Adrenal gland (tissue), 12 donors: Measurements from ENCODE around the gene OR1M1. TPM values are rescaled to one million over a fixed set of nuclear protein-coding genes. Genes with fewer than 3 reads are reported as not detected.

Experiments used
- DNase-seq, 7 donors: peaks; one replicate each; pipeline ENCODE4 v3.0.0-alpha.2; 2019 to 2020
- H3K27ac ChIP-seq, 5 donors: fragments of 200-600 bp; sonication (generic) in 4 of 5; 1 replicate in 3 of 5; 2 replicates in 2 of 5; pipeline versions ENCODE4 v1.5.1 to v1.8.0; 2016 to 2020; ENCODE audit warnings: mild to moderate bottlenecking in 1 of 5
- H3K27me3 ChIP-seq: fragments of 200-600 bp; 2 replicates; pipeline ENCODE4 v1.8.0; 2021
- H3K36me3 ChIP-seq, 2 donors: fragments of 200-600 bp; replicated peaks in 1 of 2; 1 replicate in 1 of 2; 2 replicates in 1 of 2; pipeline versions ENCODE4 v1.5.1 to v1.8.0; 2018 to 2022
- H3K4me1 ChIP-seq, 2 donors: fragments of 200-600 bp; replicated peaks in 1 of 2; 1 replicate in 1 of 2; 2 replicates in 1 of 2; pipeline versions ENCODE4 v1.5.1 to v1.8.0; 2018 to 2021
- H3K4me3 ChIP-seq, 4 donors: fragments of 200-600 bp; sonication (generic) in 3 of 4; one replicate each; pipeline ENCODE4 v1.5.1; 2016 to 2018
- H3K9me3 ChIP-seq, 3 donors: fragments of 200-600 bp; sonication (generic) in 1 of 3; replicated peaks in 1 of 3; 1 replicate in 2 of 3; 2 replicates in 1 of 3; pipeline versions ENCODE4 v1.5.1 to v1.8.0; 2016 to 2021
- CTCF ChIP-seq, 6 experiments: fragments of 450-650 bp in 4 of 6; fragments of 200-600 bp in 2 of 6; sonication (generic) in 1 of 6; IDR thresholded peaks; 1 replicate in 5 of 6; 2 replicates in 1 of 6; pipeline versions ENCODE4 v1.5.1 to v1.8.0; 2016 to 2021; ENCODE audit warnings: antibody characterized with exemption in 6 of 6, mild to moderate bottlenecking in 2 of 6, moderate library complexity in 1 of 6
- POLR2A ChIP-seq, 2 donors: fragments of 450-650 bp; IDR thresholded peaks; one replicate each; pipeline ENCODE4 v1.6.1; 2017; ENCODE audit warnings: antibody characterized with exemption in 2 of 2, mild to moderate bottlenecking in 2 of 2, moderate library complexity in 1 of 2
- WGBS, 4 donors: extraction: QIAGEN DNeasy Blood & Tissue Kit in 2 of 4; methylation state at CpG; one replicate each; pipeline versions ENCODE4 v1.1.5 to v1.1.7; 2013 to 2017; 5-methylcytosine and 5-hydroxymethylcytosine counted together
- intact Hi-C, 2 donors: fragments of 100-400 bp; cut with DNase I; formaldehyde crosslinking; loops; one replicate each; pipeline versions ENCODE4 v1.14.1 to v1.15.0; 2022 to 2023
- polyA plus RNA-seq, 3 donors: library from polyadenylated mRNA; stranded (reverse); fragments of 200-250 nt in 2 of 3; fragments of 350-450 nt in 1 of 3; fragmentation: Illumina TruSeq in 1 of 3; extraction: RNeasy Lipid Tissue Mini Kit (QIAGEN cat#74804) in 1 of 3; gene quantifications; one replicate each; pipeline ENCODE4 v1.2.3, GENCODE V29; 2013 to 2014
- total RNA-seq, 9 donors: library from RNA; depleted of rRNA in 4 of 9; stranded (reverse); fragments of >200 nt in 4 of 9; fragments of 120-200 nt in 1 of 9; fragmentation: NEBNext Ultra II Directional in 1 of 9; extraction: Animal tissue kit (Norgen Biotek cat#: 25700) in 1 of 9; gene quantifications; one replicate each; pipeline versions ENCODE4 v1.1.0 to v1.2.4, GENCODE V29; 2013 to 2023
- donor health status: healthy with polysubstance abuse.
- donor health status: Bipolar disorder and iron deficiency.
- donor health status: DM: yes; HTN: yes; CAD: no.
- donor health status: DM: no; HTN: no; CAD: no.
- donor health status: DM: no; HTN: no; CAD: no.
- donor health status: DM: yes; HTN: yes; CAD: no.

OR1M1 gene
- total and polyA plus RNA-seq, 12 donors = not detected

- 73 to 89% (median 79%) methylated on average over 8 of the region's 8 CpGs for WGBS, 4 donors
Observed at GRCh38 chr19:9041023-9041422, 45.8 kb upstream of the OR1M1 start.

GRCh38 chr19:9043524-9043923 is 43.3 kb upstream of the OR1M1 start:
- Histone ChIP-seq H3K36me3 (no peaks in the 10 kb centered on the region), H3K4me3 (no peak overlapping the region), H3K9me3 (no peaks in the 10 kb centered on the region), H3K27ac (no peak overlapping the region), H3K4me1 (no peaks in the 10 kb centered on the region), H3K27me3 (peaks cover 5% of the 10 kb centered on the region)
- TF ChIP-seq CTCF (IDR thresholded peaks at IDR 0.05) (no peak), POLR2A (IDR thresholded peaks at IDR 0.05) (no peak)
- intact Hi-C loops = no loop called here
- no peak for DNase-seq
- 78 to 90% (median 85%) methylated on average over 5 of the region's 5 CpGs for WGBS, 4 donors

More at GRCh38 chr19:9041023-9041422, 45.8 kb upstream of the OR1M1 start:
- TF ChIP-seq CTCF (IDR thresholded peaks at IDR 0.05) (no peak), POLR2A (IDR thresholded peaks at IDR 0.05) (no peak)
- intact Hi-C loops = no loop called here
- DNase-seq = no peak
- peaks cover 5% of the 10 kb centered on the region for H3K27me3 ChIP-seq
- H3K27ac ChIP-seq = no peak overlapping the region
- H3K36me3 ChIP-seq = no peaks in the 10 kb centered on the region
- no peak overlapping the region for H3K4me3 ChIP-seq
- no peaks in the 10 kb centered on the region for H3K9me3 ChIP-seq
- no peaks in the 10 kb centered on the region for H3K4me1 ChIP-seq

GRCh38 chr19:9044449-9044848 is 42.4 kb upstream of the OR1M1 start:
- intact Hi-C loops = no loop called here
- TF ChIP-seq CTCF (IDR thresholded peaks at IDR 0.05) = no peak
- TF ChIP-seq POLR2A (IDR thresholded peaks at IDR 0.05) = no peak
- H3K27me3 ChIP-seq = peaks cover 5% of the 10 kb centered on the region
- no peaks in the 10 kb centered on the region for H3K36me3 ChIP-seq
- no peak overlapping the region for H3K4me3 ChIP-seq
- no peaks in the 10 kb centered on the region for H3K4me1 ChIP-seq
- H3K9me3 ChIP-seq = no peaks in the 10 kb centered on the region
- 69 to 75% (median 70%) methylated on average over 3 of the region's 3 CpGs for WGBS, 4 donors
- no peak for DNase-seq
- H3K27ac ChIP-seq = no peak overlapping the region

- Histone ChIP-seq H3K4me3 (no peak overlapping the region), H3K27ac (no peak overlapping the region), H3K9me3 (no peaks in the 10 kb centered on the region), H3K36me3 (no peaks in the 10 kb centered on the region), H3K4me1 (no peaks in the 10 kb centered on the region), H3K27me3 (peaks cover 5% of the 10 kb centered on the region)
- TF ChIP-seq POLR2A (IDR thresholded peaks at IDR 0.05) = no peak
- no peak for TF ChIP-seq CTCF (IDR thresholded peaks at IDR 0.05)
- WGBS, 4 donors = 49 to 58% (median 53%) methylated on average over 4 of the region's 4 CpGs
- intact Hi-C loops = no loop called here
- no peak for DNase-seq
Observed at GRCh38 chr19:9046694-9047093, 40.2 kb upstream of the OR1M1 start.
